Measurements from ENCODE around the gene KCNJ1. TPM values are rescaled to one million over a fixed set of nuclear protein-coding genes. Genes with fewer than 3 reads are reported as not detected.

Gene KCNJ1
- total and polyA plus RNA-seq, 10 of the 15 experiments (the other 5 are each of a cell fraction or from before 2014, with no cell fraction given), result not detected

DNA sequence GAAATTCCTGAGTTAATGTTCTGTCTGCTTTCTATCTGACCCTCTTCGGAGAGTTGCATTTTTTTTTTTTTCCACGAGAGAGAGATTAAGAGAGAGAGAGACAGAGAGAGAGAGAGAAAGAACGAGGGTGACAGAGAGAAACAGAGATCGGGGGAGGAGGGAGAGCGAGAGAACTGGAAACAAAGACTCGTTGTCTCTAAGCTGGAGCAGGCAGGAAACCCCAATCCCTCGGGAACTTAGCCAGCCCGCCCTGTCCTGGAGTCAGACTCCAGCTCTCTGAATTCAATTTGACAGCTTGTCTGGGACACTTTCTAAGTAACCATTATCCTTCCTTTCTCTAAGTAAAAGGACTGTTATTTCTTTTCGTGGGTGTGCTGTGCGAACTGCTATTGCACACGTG lies 76.9 kb downstream of the KCNJ1 start (continued):
- no peak for TF ChIP-seq SUPT20H (IDR thresholded peaks at IDR 0.05; ENCODE audit: borderline replicate concordance, control insufficient read depth, low read depth, low read length)
- TF ChIP-seq HDGF (IDR thresholded peaks at IDR 0.05), result no peak

DNA sequence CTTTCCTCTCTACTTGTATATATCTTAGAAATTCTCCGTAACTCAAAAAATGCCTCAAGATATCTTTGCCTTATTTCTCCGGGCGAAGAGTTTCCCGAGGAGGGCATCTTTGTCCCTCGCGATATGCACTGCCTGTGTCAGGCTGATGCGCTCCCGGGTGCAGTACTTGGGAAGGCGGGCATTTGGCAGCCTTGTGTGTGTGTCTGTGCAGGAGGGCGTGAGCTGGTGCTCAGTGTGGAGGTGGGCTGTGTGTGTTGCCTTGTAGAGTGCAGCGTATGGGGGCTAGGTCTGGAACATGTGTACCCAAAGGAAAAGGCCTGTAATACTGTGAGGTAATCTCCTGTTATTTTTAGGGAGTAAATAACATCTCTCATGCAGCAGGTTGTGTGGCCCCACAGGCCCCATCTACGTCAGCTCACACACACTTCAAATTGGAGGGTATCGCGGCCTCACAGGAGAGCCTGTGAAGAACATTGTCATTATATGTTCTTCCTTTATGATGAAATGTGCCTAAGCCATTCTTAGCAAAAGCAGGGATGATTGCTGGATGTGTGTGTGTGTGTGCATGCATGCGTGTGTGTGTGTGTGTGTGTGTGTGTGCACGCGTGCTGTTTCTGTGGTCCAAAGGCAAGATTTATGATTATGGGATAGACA lies 77.5 kb downstream of the KCNJ1 start:
- Histone ChIP-seq H3K4me2 (ENCODE audit: control insufficient read depth, insufficient read depth) (no peak overlapping the region), H3K36me3 (ENCODE audit: control insufficient read depth in 2 of 2, insufficient read depth in 2 of 2, low read length in 1 of 2) (peaks cover 1 to 14% of the 10 kb centered on the region in 2 experiments), H3K27me3 (replicated peaks in 1 of 2; ENCODE audit: control insufficient read depth in 2 of 2, insufficient read depth in 2 of 2, low read length in 1 of 2) (no peaks in the 10 kb centered on the region), H3K9me3 (replicated peaks; ENCODE audit: control insufficient read depth, insufficient read depth, low read length) (no peaks in the 10 kb centered on the region), H3K27ac (ENCODE audit: control insufficient read depth, insufficient read depth) (no peak overlapping the region), H4K20me1 (ENCODE audit: control insufficient read depth, insufficient read depth) (no peaks in the 10 kb centered on the region), H3K4me3 (no peak overlapping the region), H3K4me1 (ENCODE audit: control insufficient read depth, insufficient read depth, low read length) (no peaks in the 10 kb centered on the region), H3K79me2 (ENCODE audit: control insufficient read depth, insufficient read depth, low read length) (no peaks in the 10 kb centered on the region), H3K9ac (ENCODE audit: control insufficient read depth, insufficient read depth, low read length) (no peak overlapping the region), H2AFZ (ENCODE audit: control insufficient read depth, low read depth, low read length) (no peak overlapping the region)
- SMC1A ChIA-PET (ENCODE audit: uncharacterized antibody, unreplicated experiment), result no interaction called here
- CTCF ChIA-PET, result interaction anchor here (1.7 kb wide), 1 partner anchor 41 kb away, joined by 4 read pairs; no protein-coding TSS in a partner anchor
- 94% methylated on average over 17 of the region's 17 CpGs for WGBS (ENCODE audit: insufficient coverage, insufficient replicate concordance, low lambda C conversion rate, missing lambda C conversion rate)
- DNase-seq (ENCODE audit: low read depth, low spot score), result no peak
- intact Hi-C loops (cut with micrococcal nuclease; ENCODE audit: unreplicated experiment) (no loop called here), in situ Hi-C loops (cut with MboI) (no loop called here)
- no TSS peak for BruUV-seq (replicated peaks)
- RAD21 ChIA-PET (ENCODE audit: unreplicated experiment), result no interaction called here
- FAIRE-seq, result no peak
- no peak for ATAC-seq
- POLR2A ChIA-PET, result no interaction called here
- TF ChIP-seq POLR2AphosphoS5 (IDR thresholded peaks at IDR 0.05; ENCODE audit: low read length), result no peak
- TF ChIP-seq, protein P1, sequence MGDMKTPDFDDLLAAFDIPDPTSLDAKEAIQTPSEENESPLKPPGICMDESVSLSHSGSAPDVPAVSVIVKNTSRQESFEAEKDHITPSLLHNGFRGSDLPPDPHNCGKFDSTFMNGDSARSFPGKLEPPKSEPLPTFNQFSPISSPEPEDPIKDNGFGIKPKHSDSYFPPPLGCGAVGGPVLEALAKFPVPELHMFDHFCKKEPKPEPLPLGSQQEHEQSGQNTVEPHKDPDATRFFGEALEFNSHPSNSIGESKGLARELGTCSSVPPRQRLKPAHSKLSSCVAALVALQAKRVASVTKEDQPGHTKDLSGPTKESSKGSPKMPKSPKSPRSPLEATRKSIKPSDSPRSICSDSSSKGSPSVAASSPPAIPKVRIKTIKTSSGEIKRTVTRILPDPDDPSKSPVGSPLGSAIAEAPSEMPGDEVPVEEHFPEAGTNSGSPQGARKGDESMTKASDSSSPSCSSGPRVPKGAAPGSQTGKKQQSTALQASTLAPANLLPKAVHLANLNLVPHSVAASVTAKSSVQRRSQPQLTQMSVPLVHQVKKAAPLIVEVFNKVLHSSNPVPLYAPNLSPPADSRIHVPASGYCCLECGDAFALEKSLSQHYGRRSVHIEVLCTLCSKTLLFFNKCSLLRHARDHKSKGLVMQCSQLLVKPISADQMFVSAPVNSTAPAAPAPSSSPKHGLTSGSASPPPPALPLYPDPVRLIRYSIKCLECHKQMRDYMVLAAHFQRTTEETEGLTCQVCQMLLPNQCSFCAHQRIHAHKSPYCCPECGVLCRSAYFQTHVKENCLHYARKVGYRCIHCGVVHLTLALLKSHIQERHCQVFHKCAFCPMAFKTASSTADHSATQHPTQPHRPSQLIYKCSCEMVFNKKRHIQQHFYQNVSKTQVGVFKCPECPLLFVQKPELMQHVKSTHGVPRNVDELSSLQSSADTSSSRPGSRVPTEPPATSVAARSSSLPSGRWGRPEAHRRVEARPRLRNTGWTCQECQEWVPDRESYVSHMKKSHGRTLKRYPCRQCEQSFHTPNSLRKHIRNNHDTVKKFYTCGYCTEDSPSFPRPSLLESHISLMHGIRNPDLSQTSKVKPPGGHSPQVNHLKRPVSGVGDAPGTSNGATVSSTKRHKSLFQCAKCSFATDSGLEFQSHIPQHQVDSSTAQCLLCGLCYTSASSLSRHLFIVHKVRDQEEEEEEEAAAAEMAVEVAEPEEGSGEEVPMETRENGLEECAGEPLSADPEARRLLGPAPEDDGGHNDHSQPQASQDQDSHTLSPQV (IDR thresholded peaks at IDR 0.05), result no peak
- no peak for TF ChIP-seq BHLHE40 (IDR thresholded peaks at IDR 0.05; ENCODE audit: borderline replicate concordance in 1 of 2, low read depth in 2 of 2, low read length in 1 of 2)
- TF ChIP-seq YBX1 (IDR thresholded peaks at IDR 0.05), result no peak
- no peak for TF ChIP-seq KDM1A (IDR thresholded peaks at IDR 0.05; ENCODE audit: borderline replicate concordance)
- no peak for TF ChIP-seq ZZZ3 (IDR thresholded peaks at IDR 0.05; ENCODE audit: control insufficient read depth, insufficient read length, low read depth)
- no peak for TF ChIP-seq RCOR1 (conservative IDR thresholded peaks at IDR 0.05; ENCODE audit: low read depth, low read length)
- TF ChIP-seq, protein P2, sequence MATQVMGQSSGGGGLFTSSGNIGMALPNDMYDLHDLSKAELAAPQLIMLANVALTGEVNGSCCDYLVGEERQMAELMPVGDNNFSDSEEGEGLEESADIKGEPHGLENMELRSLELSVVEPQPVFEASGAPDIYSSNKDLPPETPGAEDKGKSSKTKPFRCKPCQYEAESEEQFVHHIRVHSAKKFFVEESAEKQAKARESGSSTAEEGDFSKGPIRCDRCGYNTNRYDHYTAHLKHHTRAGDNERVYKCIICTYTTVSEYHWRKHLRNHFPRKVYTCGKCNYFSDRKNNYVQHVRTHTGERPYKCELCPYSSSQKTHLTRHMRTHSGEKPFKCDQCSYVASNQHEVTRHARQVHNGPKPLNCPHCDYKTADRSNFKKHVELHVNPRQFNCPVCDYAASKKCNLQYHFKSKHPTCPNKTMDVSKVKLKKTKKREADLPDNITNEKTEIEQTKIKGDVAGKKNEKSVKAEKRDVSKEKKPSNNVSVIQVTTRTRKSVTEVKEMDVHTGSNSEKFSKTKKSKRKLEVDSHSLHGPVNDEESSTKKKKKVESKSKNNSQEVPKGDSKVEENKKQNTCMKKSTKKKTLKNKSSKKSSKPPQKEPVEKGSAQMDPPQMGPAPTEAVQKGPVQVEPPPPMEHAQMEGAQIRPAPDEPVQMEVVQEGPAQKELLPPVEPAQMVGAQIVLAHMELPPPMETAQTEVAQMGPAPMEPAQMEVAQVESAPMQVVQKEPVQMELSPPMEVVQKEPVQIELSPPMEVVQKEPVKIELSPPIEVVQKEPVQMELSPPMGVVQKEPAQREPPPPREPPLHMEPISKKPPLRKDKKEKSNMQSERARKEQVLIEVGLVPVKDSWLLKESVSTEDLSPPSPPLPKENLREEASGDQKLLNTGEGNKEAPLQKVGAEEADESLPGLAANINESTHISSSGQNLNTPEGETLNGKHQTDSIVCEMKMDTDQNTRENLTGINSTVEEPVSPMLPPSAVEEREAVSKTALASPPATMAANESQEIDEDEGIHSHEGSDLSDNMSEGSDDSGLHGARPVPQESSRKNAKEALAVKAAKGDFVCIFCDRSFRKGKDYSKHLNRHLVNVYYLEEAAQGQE (IDR thresholded peaks at IDR 0.05; ENCODE audit: low read depth, low read length), result no peak
- TF ChIP-seq SIX5 (IDR thresholded peaks at IDR 0.05; ENCODE audit: low read depth, low read length, severe bottlenecking), result no peak
- TF ChIP-seq, protein P3, sequence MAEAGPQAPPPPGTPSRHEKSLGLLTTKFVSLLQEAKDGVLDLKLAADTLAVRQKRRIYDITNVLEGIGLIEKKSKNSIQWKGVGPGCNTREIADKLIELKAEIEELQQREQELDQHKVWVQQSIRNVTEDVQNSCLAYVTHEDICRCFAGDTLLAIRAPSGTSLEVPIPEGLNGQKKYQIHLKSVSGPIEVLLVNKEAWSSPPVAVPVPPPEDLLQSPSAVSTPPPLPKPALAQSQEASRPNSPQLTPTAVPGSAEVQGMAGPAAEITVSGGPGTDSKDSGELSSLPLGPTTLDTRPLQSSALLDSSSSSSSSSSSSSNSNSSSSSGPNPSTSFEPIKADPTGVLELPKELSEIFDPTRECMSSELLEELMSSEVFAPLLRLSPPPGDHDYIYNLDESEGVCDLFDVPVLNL (IDR thresholded peaks at IDR 0.05; ENCODE audit: low read depth, low read length), result no peak
- no peak for TF ChIP-seq MEF2A (IDR thresholded peaks at IDR 0.05; ENCODE audit: insufficient read depth, low read depth, low read length)
- TF ChIP-seq GABPA (IDR thresholded peaks at IDR 0.05; ENCODE audit: low read depth), result no peak

Measured in GM12878 (cell line).